HepG2 (cell line): Measurements from ENCODE around the gene PRDX2. TPM values are rescaled to one million over a fixed set of nuclear protein-coding genes. Genes with fewer than 3 reads are reported as not detected.

Experiments
- ATAC-seq: fragments of 200-7000 bp; cut with Tn5 transposase; 3 replicates; pipeline ENCODE4 v1.9.1; 2020; ENCODE audit warnings: mild to moderate bottlenecking, moderate library complexity
- BruUV-seq: library from RNA; stranded (reverse); fragments of 400-500 nt; replicated peaks from 2 replicates; lab custom pipeline; 2021; lab: Mats Ljungman, UMichigan
- CTCF ChIA-PET: fragments of 300-600 bp; formaldehyde crosslinking; extraction: SDS; loops from one replicate; lab custom pipeline; 2021; ENCODE audit warnings: low total read pairs, inconsistent platforms, low intra/inter-chr PET ratio; lab: Yijun Ruan, JAX
- POLR2A ChIA-PET: fragments of 350-600 bp; sonication (Branson Sonifier 250); formaldehyde crosslinking; loops from one replicate; lab custom pipeline; 2020; ENCODE audit warnings: antibody characterized with exemption, inconsistent platforms; lab: Yijun Ruan, JAX
- DNase-seq: peaks from one replicate; pipeline ENCODE4 v3.0.0-alpha.2; 2015; ENCODE audit warnings: low spot score
- FAIRE-seq: peaks from 3 replicates; lab custom pipeline; 2011; peaks lifted over from hg19 to GRCh38; lab: Jason Lieb, UNC
- H2AFZ ChIP-seq: one replicate; pipeline ENCODE4 v1.6.1; 2011; ENCODE audit warnings: low read length, inconsistent platforms
- H3K27ac ChIP-seq: fragments of 300-600 bp; 3 replicates; pipeline ENCODE4 v1.8.0; 2011; ENCODE audit warnings: mixed run types, mild to moderate bottlenecking, mixed read lengths, low read length, inconsistent platforms; ENCODE audit not compliant: insufficient read depth; ENCODE audit errors: extremely low read length
- H3K27me3 ChIP-seq, 2 experiments: fragments of 200-600 bp in 1 of 2; 2 replicates in 1 of 2; 3 replicates in 1 of 2; pipeline versions ENCODE4 v1.6.0 to v1.8.0; 2011; ENCODE audit warnings: low read length in 2 of 2, mild to moderate bottlenecking in 2 of 2, moderate library complexity in 2 of 2, inconsistent platforms in 1 of 2; ENCODE audit not compliant: insufficient read depth in 2 of 2, control insufficient read depth in 1 of 2
- H3K36me3 ChIP-seq, 2 experiments: fragments of 200-600 bp in 1 of 2; replicated peaks in 1 of 2; 2 replicates in 1 of 2; 3 replicates in 1 of 2; pipeline versions ENCODE4 v1.5.1 to v1.8.0; 2011; ENCODE audit warnings: low read length in 2 of 2, inconsistent platforms in 1 of 2; ENCODE audit not compliant: insufficient read depth in 2 of 2, control insufficient read depth in 1 of 2
- H3K4me1 ChIP-seq: 2 replicates; pipeline ENCODE4 v1.5.1; 2012; ENCODE audit warnings: low read length, inconsistent platforms; ENCODE audit not compliant: insufficient read depth
- H3K4me2 ChIP-seq: 2 replicates; pipeline ENCODE4 v1.6.0; 2011; ENCODE audit warnings: low read depth, low read length, inconsistent platforms
- H3K4me3 ChIP-seq, 3 experiments: fragments of 200-600 bp in 1 of 3; sonication (generic), shearing (Covaris generic) in 1 of 3; replicated peaks in 1 of 3; 2 replicates each; pipeline ENCODE4 v1.5.1; 2011 to 2016; ENCODE audit warnings: low read length in 3 of 3, inconsistent platforms in 2 of 3, low read depth in 2 of 3, mild to moderate bottlenecking in 2 of 3, control low read depth in 1 of 3, mixed read lengths in 1 of 3; ENCODE audit not compliant: insufficient read depth in 1 of 3
- H3K79me2 ChIP-seq: one replicate; pipeline ENCODE4 v1.6.1; 2011; ENCODE audit warnings: low read length, inconsistent platforms; ENCODE audit not compliant: insufficient read depth
- H3K9ac ChIP-seq: 2 replicates; pipeline ENCODE4 v1.6.0; 2011; ENCODE audit warnings: mild to moderate bottlenecking, low read depth, low read length, inconsistent platforms; ENCODE audit not compliant: insufficient read depth
- H3K9me3 ChIP-seq: 2 replicates; pipeline ENCODE4 v1.5.1; 2012; ENCODE audit warnings: mild to moderate bottlenecking, low read length
- H4K20me1 ChIP-seq: 2 replicates; pipeline ENCODE4 v1.6.0; 2011; ENCODE audit warnings: inconsistent platforms, mild to moderate bottlenecking, low read length, moderate library complexity; ENCODE audit not compliant: insufficient read depth
- CC2D1A ChIP-seq: sonication (generic); formaldehyde crosslinking; IDR thresholded peaks from 2 replicates; pipeline ENCODE4 v1.8.1; 2023; ENCODE audit warnings: mild to moderate bottlenecking, missing genetic modification reagents
- DMAP1 ChIP-seq: IDR thresholded peaks from 2 replicates; pipeline ENCODE4 v1.6.1; 2016
- PHF20 ChIP-seq: sonication (generic); formaldehyde crosslinking; IDR thresholded peaks from 2 replicates; pipeline ENCODE4 v1.5.0; 2020; ENCODE audit warnings: mild to moderate bottlenecking, missing genetic modification reagents
- RBM39 ChIP-seq: fragments of 200-400 bp; formaldehyde crosslinking; IDR thresholded peaks from one replicate; pipeline ENCODE4 v1.6.1; 2018; ENCODE audit warnings: antibody characterized with exemption, mild to moderate bottlenecking, low read depth, low read length; ENCODE audit not compliant: poor library complexity, severe bottlenecking
- SKI ChIP-seq: fragments of 450-650 bp; IDR thresholded peaks from one replicate; pipeline ENCODE4 v1.6.1; 2018; ENCODE audit warnings: mild to moderate bottlenecking; ENCODE audit not compliant: partially characterized antibody
- ZNF644 ChIP-seq: IDR thresholded peaks from 2 replicates; pipeline ENCODE4 v1.6.1; 2016; ENCODE audit warnings: low read depth
- ZNF703 ChIP-seq: sonication (generic); formaldehyde crosslinking; IDR thresholded peaks from 2 replicates; pipeline ENCODE4 v1.5.1; 2020; ENCODE audit warnings: missing genetic modification reagents, mild to moderate bottlenecking, moderate library complexity, borderline replicate concordance
- ZSCAN21 ChIP-seq: sonication (generic); formaldehyde crosslinking; IDR thresholded peaks from 2 replicates; pipeline ENCODE4 v1.8.0; 2022; ENCODE audit warnings: mild to moderate bottlenecking, missing genetic modification reagents, moderate library complexity, borderline replicate concordance
- WGBS: methylation state at CpG from one replicate; pipeline ENCODE4 v1.1.6; 2017; ENCODE audit warnings: low lambda C conversion rate; 5-methylcytosine and 5-hydroxymethylcytosine counted together
- in situ Hi-C: cut with HindIII; loops from 2 replicates; pipeline ENCODE4 v1.10.0; 2017; ENCODE audit warnings: low pct_unique_long_range_greater_than_20kb; ENCODE audit not compliant: extremely low pct_ligation_motif_present
- intact Hi-C: fragments of 100-400 bp; cut with micrococcal nuclease; formaldehyde crosslinking; loops from one replicate; pipeline ENCODE4 v1.10.0; 2022; ENCODE audit not compliant: unreplicated experiment
- polyA plus RNA-seq, 8 experiments: library from polyadenylated mRNA; depleted of rRNA in 3 of 8; stranded (reverse) in 7 of 8; unstranded in 1 of 8; fragments of >200 nt; fragmentation: Illumina TruSeq in 4 of 8; extraction: Trizol in 4 of 8; gene quantifications; 2 replicates each; pipeline versions ENCODE4 v1.2.1 to v1.2.3, GENCODE V29; 2011 to 2016; ENCODE audit warnings: low read depth in 4 of 8, missing spikeins in 1 of 8, mixed read lengths in 1 of 8; ENCODE audit not compliant: insufficient read depth in 1 of 8
- total RNA-seq, 5 experiments: library from RNA; depleted of rRNA; stranded (reverse); fragments of >200 nt; fragmentation: Illumina TruSeq; extraction: Trizol; gene quantifications; 2 replicates each; pipeline ENCODE4 v1.2.3, GENCODE V29; 2016; ENCODE audit warnings: low read depth in 1 of 5
- TF ChIP-seq, protein P1 (sequence below): IDR thresholded peaks from 2 replicates; pipeline ENCODE4 v1.6.1; 2016; ENCODE audit warnings: mild to moderate bottlenecking, missing biosample characterization, missing genetic modification reagents
- TF ChIP-seq, protein P2 (sequence below): sonication (generic); formaldehyde crosslinking; IDR thresholded peaks from 2 replicates; pipeline ENCODE4 v1.4.0; 2020; ENCODE audit warnings: missing genetic modification reagents, mild to moderate bottlenecking, borderline replicate concordance
- TF ChIP-seq, protein P3 (sequence below): sonication (generic); formaldehyde crosslinking; IDR thresholded peaks from 2 replicates; pipeline ENCODE4 v1.4.0; 2020; ENCODE audit warnings: mild to moderate bottlenecking, low read depth, missing genetic modification reagents
- TF ChIP-seq, protein P4 (sequence below): IDR thresholded peaks from 2 replicates; pipeline ENCODE4 v1.6.1; 2016; ENCODE audit warnings: mild to moderate bottlenecking
- TF ChIP-seq, protein P5 (sequence below): sonication (generic); formaldehyde crosslinking; IDR thresholded peaks from 2 replicates; pipeline ENCODE4 v1.5.1; 2020; ENCODE audit warnings: mild to moderate bottlenecking, missing genetic modification reagents, moderate library complexity

The PRDX2 gene
- total and polyA plus RNA-seq, 2 of the 13 experiments (the other 11 are each of a cell fraction or from before 2014, with no cell fraction given) = 218 to 381 TPM

DNA sequence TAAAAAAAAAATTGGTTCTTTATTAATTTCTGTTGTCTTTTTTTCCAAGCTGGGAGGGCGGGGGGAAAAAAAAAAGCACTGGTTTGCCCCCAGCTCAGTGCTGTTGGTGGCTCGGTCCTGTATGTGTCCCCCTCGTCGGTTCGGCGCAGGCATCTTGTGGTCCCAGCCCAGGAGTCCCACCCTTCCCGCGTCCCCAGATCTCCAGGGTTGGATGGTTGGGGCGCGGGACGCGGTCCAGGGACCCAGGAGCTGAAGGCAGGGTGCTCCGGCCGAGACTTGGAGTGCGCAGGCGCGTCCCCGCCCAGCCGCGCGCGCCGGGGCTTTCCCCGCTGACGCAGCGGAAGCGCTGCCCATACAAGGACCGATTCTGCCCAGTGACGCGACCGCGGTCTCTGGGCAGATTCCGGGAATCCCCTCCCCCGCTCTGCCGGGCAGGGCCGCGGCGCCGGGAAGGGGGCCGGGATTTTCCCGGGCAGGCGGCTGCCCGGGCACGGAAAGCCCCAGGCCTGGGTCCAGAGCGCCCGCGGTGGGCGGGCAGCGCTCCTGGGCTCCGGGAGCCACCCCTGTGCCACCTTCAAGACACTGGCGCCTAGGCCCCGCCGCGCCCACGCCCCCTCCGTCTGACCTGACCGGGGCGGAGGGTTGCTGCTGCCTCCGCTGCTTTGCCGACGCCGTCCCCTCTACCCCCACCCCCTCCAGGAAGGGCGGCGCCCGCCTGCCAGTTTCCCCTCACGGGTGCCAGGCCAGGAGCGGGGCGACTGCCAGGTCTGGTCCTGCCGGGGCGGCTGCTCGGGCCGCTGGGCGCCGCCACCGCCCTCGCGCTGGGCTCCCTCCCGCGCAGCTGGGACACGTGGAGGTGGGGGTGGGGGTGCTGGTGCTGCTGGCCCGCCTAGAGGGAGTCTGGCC is 8.1 kb downstream of the PRDX2 start:
- intact Hi-C loops = no loop called here
- TF ChIP-seq ZSCAN21 (no peak; the same call in 1 of the 2 replicates), SKI (peak; percentile 63), ZNF644 (no peak), CC2D1A (CRISPR knock-in tag) (no peak), DMAP1 (CRISPR knock-in tag) (peak; percentile 45; the same call in 1 of the 2 replicates), PHF20 (CRISPR knock-in tag) (peak; percentile 67; the same call in 1 of the 2 replicates), RBM39 (peak; percentile 81), ZNF703 (CRISPR knock-in tag) (no peak)
- TF ChIP-seq, protein P1, sequence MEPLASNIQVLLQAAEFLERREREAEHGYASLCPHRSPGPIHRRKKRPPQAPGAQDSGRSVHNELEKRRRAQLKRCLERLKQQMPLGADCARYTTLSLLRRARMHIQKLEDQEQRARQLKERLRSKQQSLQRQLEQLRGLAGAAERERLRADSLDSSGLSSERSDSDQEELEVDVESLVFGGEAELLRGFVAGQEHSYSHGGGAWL (CRISPR knock-in tag) = peak; percentile 80; the same call in 1 of the 2 replicates
- TF ChIP-seq, protein P2, sequence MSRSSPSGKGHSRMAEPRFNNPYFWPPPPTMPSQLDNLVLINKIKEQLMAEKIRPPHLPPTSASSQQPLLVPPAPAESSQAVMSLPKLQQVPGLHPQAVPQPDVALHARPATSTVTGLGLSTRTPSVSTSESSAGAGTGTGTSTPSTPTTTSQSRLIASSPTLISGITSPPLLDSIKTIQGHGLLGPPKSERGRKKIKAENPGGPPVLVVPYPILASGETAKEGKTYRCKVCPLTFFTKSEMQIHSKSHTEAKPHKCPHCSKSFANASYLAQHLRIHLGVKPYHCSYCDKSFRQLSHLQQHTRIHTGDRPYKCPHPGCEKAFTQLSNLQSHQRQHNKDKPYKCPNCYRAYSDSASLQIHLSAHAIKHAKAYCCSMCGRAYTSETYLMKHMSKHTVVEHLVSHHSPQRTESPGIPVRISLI (CRISPR knock-in tag) = peak; percentile 39; the same call in 1 of the 2 replicates
- TF ChIP-seq, protein P3, sequence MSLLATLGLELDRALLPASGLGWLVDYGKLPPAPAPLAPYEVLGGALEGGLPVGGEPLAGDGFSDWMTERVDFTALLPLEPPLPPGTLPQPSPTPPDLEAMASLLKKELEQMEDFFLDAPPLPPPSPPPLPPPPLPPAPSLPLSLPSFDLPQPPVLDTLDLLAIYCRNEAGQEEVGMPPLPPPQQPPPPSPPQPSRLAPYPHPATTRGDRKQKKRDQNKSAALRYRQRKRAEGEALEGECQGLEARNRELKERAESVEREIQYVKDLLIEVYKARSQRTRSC (CRISPR knock-in tag) = no peak
- TF ChIP-seq, protein P4, sequence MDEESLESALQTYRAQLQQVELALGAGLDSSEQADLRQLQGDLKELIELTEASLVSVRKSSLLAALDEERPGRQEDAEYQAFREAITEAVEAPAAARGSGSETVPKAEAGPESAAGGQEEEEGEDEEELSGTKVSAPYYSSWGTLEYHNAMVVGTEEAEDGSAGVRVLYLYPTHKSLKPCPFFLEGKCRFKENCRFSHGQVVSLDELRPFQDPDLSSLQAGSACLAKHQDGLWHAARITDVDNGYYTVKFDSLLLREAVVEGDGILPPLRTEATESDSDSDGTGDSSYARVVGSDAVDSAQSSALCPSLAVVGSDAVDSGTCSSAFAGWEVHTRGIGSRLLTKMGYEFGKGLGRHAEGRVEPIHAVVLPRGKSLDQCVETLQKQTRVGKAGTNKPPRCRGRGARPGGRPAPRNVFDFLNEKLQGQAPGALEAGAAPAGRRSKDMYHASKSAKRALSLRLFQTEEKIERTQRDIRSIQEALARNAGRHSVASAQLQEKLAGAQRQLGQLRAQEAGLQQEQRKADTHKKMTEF (CRISPR knock-in tag) = peak; percentile 90
- TF ChIP-seq, protein P5, sequence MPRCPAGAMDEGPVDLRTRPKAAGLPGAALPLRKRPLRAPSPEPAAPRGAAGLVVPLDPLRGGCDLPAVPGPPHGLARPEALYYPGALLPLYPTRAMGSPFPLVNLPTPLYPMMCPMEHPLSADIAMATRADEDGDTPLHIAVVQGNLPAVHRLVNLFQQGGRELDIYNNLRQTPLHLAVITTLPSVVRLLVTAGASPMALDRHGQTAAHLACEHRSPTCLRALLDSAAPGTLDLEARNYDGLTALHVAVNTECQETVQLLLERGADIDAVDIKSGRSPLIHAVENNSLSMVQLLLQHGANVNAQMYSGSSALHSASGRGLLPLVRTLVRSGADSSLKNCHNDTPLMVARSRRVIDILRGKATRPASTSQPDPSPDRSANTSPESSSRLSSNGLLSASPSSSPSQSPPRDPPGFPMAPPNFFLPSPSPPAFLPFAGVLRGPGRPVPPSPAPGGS (CRISPR knock-in tag) = peak; percentile 87

More for the DNA sequence above, 8.1 kb downstream of the PRDX2 start:
- ChIA-PET CTCF (interaction anchor here (1.0 to 3.7 kb wide), 4 partner anchors 15 to 36 kb away, joined by 3 to 54 read pairs (median 4); partner anchors contain the start of gene HOOK2), POLR2A (interaction anchor here (1.0 to 3.9 kb wide), 13 partner anchors 8 to 124 kb away, joined by 3 to 124 read pairs (median 15); partner anchors contain the start of genes DHPS, GCDH, GET3 and HOOK2)
- FAIRE-seq (peak; percentile 71), DNase-seq (peak; percentile 86), ATAC-seq (peak; percentile 39)
- Histone ChIP-seq H3K79me2 (peaks cover 8% of the 10 kb centered on the region), H3K4me1 (peaks cover 42% of the 10 kb centered on the region), H3K4me2 (peak overlapping the region; percentile 99), H3K9ac (peak overlapping the region; percentile 89), H3K4me3 (peak overlapping the region; percentile 77 to 87 (median 78)), H2AFZ (no peak overlapping the region), H3K27me3 (no peaks in the 10 kb centered on the region), H3K36me3 (0 out of 5 replicates have a peak, but pooled peaks cover 0 to 1% of the 10 kb centered on the region in 2 experiments), H4K20me1 (no peaks in the 10 kb centered on the region), H3K27ac (peak overlapping the region; percentile 81), H3K9me3 (no peaks in the 10 kb centered on the region)
- WGBS = 1% methylated on average over 9 of the region's 81 CpGs
- no TSS peak for BruUV-seq
- in situ Hi-C loops = no loop called here
